GM18526 (cell line): ENCODE results near the gene TBXAS1.

ENCODE experiments used
- POLR2A ChIP-seq: IDR thresholded peaks from 3 replicates; pipeline ENCODE4 v1.6.1; 2011; ENCODE audit not compliant: insufficient read length; ENCODE audit errors: extremely low read depth

TBXAS1 gene

GRCh38 chr7:139976838-139977656, 148.0 kb downstream of the TBXAS1 start:
- TF ChIP-seq POLR2A = no peak

DNA sequence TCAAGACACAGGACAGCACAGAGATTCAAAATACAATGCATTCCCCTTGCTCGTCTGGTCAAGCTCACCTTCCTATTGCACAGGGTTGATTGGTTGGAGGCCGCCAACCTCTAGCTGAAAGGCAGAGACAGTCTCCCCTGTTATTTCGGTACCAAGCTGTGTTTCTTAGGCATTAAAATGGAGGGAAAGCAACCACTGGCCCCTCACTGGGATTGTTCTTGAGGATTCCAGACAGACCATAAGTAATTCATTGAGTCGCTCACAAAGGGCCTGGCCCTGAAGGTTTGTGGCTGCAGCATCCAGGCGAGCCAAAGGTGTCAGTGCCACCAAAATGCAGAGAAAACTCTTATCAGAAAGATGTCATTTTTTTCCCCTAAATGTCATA, 152.4 kb downstream of the TBXAS1 start:
- no peak for TF ChIP-seq POLR2A

DNA sequence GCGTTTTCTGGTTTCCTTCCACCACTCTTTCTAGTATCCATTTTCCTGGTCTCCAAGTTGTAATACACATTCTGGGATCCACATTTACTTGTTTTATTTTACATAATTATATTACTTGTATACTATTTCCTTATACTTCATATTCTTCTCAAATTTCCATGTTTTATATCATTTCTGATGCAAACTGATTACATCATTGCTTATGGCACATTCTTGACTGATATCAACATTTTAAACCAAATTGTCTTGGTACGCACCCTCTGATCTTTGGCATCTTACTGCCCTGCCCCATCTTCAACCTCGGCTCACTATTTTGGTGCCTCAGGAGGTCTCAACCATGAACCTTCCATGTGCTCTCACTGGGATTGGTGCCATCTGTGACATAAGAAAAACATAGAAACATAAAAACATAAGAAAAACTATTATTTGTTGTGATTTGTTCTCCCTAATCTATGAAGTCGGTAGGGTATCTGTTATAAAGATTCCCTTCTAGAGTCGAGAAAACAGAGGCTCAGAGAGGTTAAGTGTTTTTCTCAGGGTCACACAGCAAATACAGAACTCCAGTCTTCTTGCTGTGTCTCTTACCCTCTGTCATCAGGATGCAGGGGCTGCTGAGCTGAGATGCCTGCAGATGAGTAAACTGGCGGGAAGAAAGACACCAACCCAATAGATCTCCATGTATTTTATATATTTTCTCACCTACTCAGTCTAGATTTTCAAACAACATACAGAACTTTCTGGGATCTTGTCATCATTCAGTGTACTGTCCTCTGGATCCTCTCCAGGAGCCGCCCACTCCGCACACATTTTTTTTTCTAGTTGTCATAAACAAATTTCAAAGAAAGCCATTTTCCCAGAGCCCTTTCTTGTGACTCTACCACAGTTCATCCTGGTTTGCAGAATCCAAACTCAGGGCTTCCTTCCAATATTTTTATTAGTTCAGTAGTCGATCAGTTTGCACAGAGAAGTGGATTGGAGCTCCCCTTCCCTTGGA, 154.2 kb downstream of the TBXAS1 start:
- no peak for TF ChIP-seq POLR2A

- TF ChIP-seq POLR2A = no peak
These were observed 155.8 kb downstream of the TBXAS1 start for GRCh38 chr7:139984642-139985539.

GRCh38 chr7:139985811-139986210, 156.7 kb downstream of the TBXAS1 start:
- TF ChIP-seq POLR2A = no peak

DNA sequence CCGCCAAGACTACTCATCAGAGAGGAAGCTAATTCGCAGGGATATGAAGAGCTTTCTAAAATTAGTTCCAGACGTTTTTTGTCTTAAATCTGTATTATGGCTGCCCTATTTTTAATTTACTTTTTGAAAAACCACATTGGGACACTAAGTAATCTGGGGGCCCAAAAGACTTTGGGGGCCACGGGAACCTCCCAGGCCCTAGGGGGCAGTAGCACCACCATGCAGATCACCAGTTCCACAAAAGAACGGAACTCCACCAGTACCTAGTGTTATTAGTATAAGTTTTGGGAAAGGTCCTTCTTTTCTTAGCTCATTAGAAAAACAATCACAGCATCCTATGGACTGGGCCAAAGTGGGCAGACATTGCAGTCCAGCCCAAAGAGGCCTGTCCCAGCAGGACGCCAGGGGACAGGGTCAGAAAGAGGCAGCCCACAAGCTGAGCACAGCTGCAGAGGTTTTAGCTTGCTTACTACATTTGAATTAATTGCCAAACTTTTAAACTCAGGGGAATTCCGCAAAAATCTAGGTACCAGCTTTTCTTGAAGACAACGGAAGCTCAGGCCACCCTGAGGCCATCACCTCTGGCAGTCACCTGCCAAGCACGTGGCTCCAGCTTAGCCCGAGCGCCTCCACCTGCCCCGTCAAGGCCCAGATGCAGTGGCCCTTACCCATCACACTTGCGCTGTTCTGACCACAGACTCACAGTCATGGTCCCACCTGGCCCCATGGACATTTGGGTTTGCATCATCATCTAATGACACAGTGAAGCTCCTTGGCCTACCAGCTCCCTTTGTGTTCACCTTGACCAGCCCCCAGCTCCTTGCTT, 158.8 kb downstream of the TBXAS1 start:
- TF ChIP-seq POLR2A = no peak

DNA sequence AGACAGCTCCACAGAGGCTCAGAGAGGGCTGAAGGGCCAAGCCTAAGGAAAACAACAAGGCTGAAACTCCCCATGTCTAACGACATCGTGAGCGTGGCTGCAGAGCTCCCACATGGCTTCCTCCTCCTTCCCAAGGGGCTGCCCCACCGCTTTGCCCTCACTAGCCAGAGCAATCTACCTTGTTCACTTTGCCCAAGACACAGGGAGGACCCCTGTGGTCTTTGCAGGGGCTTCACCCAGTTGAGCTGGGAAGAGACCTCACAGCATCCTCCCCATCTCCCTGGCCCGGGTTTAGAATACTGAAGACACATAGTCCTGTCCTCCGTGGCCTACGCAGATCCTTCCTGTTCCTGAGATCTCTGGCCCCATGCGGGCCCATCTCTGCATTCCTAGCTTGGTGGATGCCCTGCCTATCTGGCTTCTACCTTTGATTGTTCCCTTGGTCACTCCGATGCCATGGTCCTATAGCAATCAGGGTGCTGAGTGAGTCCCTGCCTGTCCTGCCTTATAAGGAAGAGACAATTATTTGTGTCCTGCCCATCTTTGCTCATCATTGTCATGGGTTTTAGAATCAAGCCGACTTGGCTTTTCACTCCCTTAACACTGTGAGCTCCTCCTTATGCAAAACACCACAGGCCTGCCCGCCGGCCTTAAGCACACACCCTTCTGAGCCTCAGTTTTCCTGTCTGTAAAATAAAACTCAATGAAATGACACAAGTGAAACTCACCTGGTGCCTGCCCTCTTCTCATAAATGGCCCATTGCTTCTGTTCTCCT, 160.5 kb downstream of the TBXAS1 start:
- no peak for TF ChIP-seq POLR2A

- no peak for TF ChIP-seq POLR2A
These were observed 161.1 kb downstream of the TBXAS1 start for GRCh38 chr7:139990142-139990535.

DNA sequence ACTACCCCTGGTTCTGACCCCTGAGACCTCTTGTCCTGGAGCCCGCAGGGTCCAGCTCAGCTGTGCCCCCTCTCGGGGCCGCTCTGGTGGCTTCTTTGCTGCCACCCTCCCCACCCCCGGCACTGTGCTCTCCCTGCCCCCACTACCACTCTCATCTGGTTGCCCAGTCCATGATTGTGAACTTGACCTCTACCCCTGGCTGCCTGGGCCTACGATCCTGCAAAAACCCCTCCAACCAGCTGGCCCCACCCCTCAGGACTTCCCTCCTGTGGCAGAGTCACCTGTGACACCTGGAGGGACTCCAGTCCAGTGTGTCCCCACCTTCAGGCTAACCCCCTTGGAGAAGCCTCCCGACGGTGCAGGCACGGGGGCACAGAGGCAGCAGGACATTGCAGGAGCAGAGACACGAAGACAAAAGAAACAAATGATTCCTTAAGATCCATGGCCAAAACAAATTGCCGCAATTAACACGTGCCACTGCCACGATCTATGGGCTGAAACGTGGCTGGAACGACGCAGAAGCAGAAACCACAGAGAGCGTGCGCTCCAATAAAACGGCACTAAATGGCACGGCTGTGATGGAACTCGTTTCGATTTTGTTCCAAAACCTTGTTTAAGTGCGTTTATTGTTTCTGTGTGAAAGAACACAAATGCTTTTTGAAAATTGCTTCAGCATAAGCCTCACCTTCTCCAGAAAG, 161.7 kb downstream of the TBXAS1 start:
- no peak for TF ChIP-seq POLR2A

- no peak for TF ChIP-seq POLR2A
These were observed 162.2 kb downstream of the TBXAS1 start for GRCh38 chr7:139991269-139991666.

- TF ChIP-seq POLR2A = no peak
These were observed 162.8 kb downstream of the TBXAS1 start for GRCh38 chr7:139991911-139992310.

DNA sequence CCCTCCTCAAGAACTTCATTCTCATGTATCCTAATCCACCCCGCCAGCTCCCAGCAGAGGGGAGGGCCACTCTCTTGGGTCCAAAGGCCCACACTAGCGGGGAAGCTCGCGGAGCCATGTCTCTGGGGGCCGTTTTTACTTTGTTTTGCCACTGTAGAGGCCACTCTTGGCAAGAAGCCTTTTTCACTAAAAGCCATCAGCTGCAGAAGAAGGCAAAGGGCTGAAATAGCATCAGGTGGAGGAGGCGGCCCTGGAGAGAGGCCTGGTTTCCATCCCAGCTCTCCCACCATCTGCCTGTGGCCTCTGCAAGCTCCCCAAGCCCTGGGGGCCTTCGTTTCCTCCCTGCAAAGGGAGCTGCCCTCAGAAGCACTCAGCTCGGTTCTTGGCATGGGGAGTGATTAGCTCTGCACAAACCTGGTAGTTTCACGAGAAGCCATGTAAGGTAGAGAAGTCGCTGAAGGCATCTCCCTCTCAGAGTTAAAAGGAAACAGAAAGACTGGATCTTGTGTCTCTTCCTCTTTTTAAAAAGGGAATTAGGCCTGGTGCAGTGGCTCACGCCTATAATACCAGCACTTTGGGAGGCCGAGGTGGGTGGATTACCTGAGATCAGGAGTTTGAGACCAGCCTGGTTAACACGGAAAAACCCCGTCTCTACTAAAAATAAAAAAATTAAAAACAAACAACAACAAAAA, 163.4 kb downstream of the TBXAS1 start:
- no peak for TF ChIP-seq POLR2A
